Mucosa of rectum (tissue), 2 donors: ENCODE data around the gene SLC25A19.

Experiments used
- H3K27ac ChIP-seq, 2 donors: one replicate each; pipeline ENCODE4 v1.7.0; 2013; ENCODE audit warnings: inconsistent platforms in 2 of 2, low read depth in 2 of 2, low read length in 2 of 2
- H3K27me3 ChIP-seq, 2 donors: one replicate each; pipeline ENCODE4 v1.7.0; 2013; ENCODE audit warnings: low read length in 2 of 2; ENCODE audit not compliant: control insufficient read depth in 2 of 2, insufficient read depth in 2 of 2
- H3K36me3 ChIP-seq, 2 donors: one replicate each; pipeline ENCODE4 v1.7.0; 2013; ENCODE audit warnings: low read length in 2 of 2; ENCODE audit not compliant: control insufficient read depth in 2 of 2, insufficient read depth in 2 of 2
- H3K4me1 ChIP-seq, 2 donors: one replicate each; pipeline ENCODE4 v1.7.0; 2013; ENCODE audit warnings: low read length in 2 of 2, mild to moderate bottlenecking in 1 of 2; ENCODE audit not compliant: control insufficient read depth in 2 of 2, insufficient read depth in 2 of 2
- H3K4me3 ChIP-seq, 2 donors: one replicate each; pipeline ENCODE4 v1.7.0; 2013; ENCODE audit warnings: low read length in 2 of 2
- H3K9ac ChIP-seq, 2 donors: one replicate each; pipeline ENCODE4 v1.7.0; 2013; ENCODE audit warnings: low read length in 2 of 2, low read depth in 1 of 2, mild to moderate bottlenecking in 1 of 2
- H3K9me3 ChIP-seq, 2 donors: one replicate each; pipeline ENCODE4 v1.7.0; 2013; ENCODE audit warnings: low read length in 2 of 2; ENCODE audit not compliant: control insufficient read depth in 2 of 2
- donor health status: healthy.
- donor health status: Normal muscosa, but diverticular disease.

Gene SLC25A19

GRCh38 chr17:75237100-75238014 is 51.9 kb downstream of the SLC25A19 start:
- H3K36me3 ChIP-seq, result peaks cover 79 to 81% of the 10 kb centered on the region in 2 donors
- H3K4me1 ChIP-seq, result no peaks in the 10 kb centered on the region
- no peaks in the 10 kb centered on the region for H3K27me3 ChIP-seq
- H3K27ac ChIP-seq, result no peak overlapping the region
- no peak overlapping the region for H3K9ac ChIP-seq
- H3K9me3 ChIP-seq, result no peaks in the 10 kb centered on the region
- no peak overlapping the region for H3K4me3 ChIP-seq

- H3K4me1 ChIP-seq, result peaks cover 0 to 3% of the 10 kb centered on the region in 2 donors
- H3K4me3 ChIP-seq, result no peak overlapping the region
- no peaks in the 10 kb centered on the region for H3K27me3 ChIP-seq
- H3K36me3 ChIP-seq, result peaks cover 74 to 75% of the 10 kb centered on the region in 2 donors
- H3K27ac ChIP-seq, result no peak overlapping the region
- no peak overlapping the region for H3K9ac ChIP-seq
- no peaks in the 10 kb centered on the region for H3K9me3 ChIP-seq
Measured at GRCh38 chr17:75232786-75233185, 56.4 kb downstream of the SLC25A19 start.

- Histone ChIP-seq H3K27ac (no peak overlapping the region), H3K9me3 (no peaks in the 10 kb centered on the region), H3K36me3 (peaks cover 67 to 72% of the 10 kb centered on the region in 2 donors)
Measured at GRCh38 chr17:75231741-75232464, 57.3 kb downstream of the SLC25A19 start.

GRCh38 chr17:75231071-75231470 is 58.2 kb downstream of the SLC25A19 start:
- H3K36me3 ChIP-seq, result peaks cover 65 to 72% of the 10 kb centered on the region in 2 donors
- H3K4me3 ChIP-seq, result no peak overlapping the region
- H3K27ac ChIP-seq, result no peak overlapping the region
- peaks cover 0 to 3% of the 10 kb centered on the region in 2 donors for H3K4me1 ChIP-seq
- no peaks in the 10 kb centered on the region for H3K9me3 ChIP-seq
- no peaks in the 10 kb centered on the region for H3K27me3 ChIP-seq
- H3K9ac ChIP-seq, result no peak overlapping the region

More at GRCh38 chr17:75231741-75232464, 57.3 kb downstream of the SLC25A19 start:
- no peaks in the 10 kb centered on the region for H3K27me3 ChIP-seq
- no peak overlapping the region for H3K4me3 ChIP-seq
- no peak overlapping the region for H3K9ac ChIP-seq
- H3K4me1 ChIP-seq, result peaks cover 0 to 3% of the 10 kb centered on the region in 2 donors

- H3K4me1 ChIP-seq, result peaks cover 0 to 3% of the 10 kb centered on the region in 2 donors
- H3K9ac ChIP-seq, result no peak overlapping the region
- peak overlapping the region; percentile 20 to 52 for H3K27ac ChIP-seq
- no peaks in the 10 kb centered on the region for H3K27me3 ChIP-seq
- H3K4me3 ChIP-seq, result no peak overlapping the region
- no peaks in the 10 kb centered on the region for H3K9me3 ChIP-seq
- H3K36me3 ChIP-seq, result peaks cover 60 to 68% of the 10 kb centered on the region in 2 donors
Measured at GRCh38 chr17:75228847-75229246, 60.4 kb downstream of the SLC25A19 start.

GRCh38 chr17:75228305-75228704 is 60.9 kb downstream of the SLC25A19 start:
- Histone ChIP-seq H3K4me1 (peaks cover 0 to 3% of the 10 kb centered on the region in 2 donors), H3K9me3 (no peaks in the 10 kb centered on the region), H3K27ac (peak overlapping the region in 1 of 2 donors; percentile 52), H3K4me3 (no peak overlapping the region), H3K9ac (no peak overlapping the region), H3K27me3 (no peaks in the 10 kb centered on the region), H3K36me3 (peaks cover 60 to 68% of the 10 kb centered on the region in 2 donors)

GRCh38 chr17:75227729-75228128 is 61.5 kb downstream of the SLC25A19 start:
- Histone ChIP-seq H3K27ac (peak overlapping the region in 1 of 2 donors; percentile 4), H3K27me3 (no peaks in the 10 kb centered on the region), H3K9me3 (no peaks in the 10 kb centered on the region), H3K36me3 (peaks cover 59 to 68% of the 10 kb centered on the region in 2 donors), H3K4me3 (no peak overlapping the region), H3K9ac (no peak overlapping the region), H3K4me1 (peaks cover 0 to 3% of the 10 kb centered on the region in 2 donors)

GRCh38 chr17:75225016-75225415 is 64.2 kb downstream of the SLC25A19 start:
- H3K4me3 ChIP-seq, result no peak overlapping the region
- peaks cover 0 to 3% of the 10 kb centered on the region in 2 donors for H3K4me1 ChIP-seq
- no peaks in the 10 kb centered on the region for H3K9me3 ChIP-seq
- no peak overlapping the region for H3K27ac ChIP-seq
- no peak overlapping the region for H3K9ac ChIP-seq
- peaks cover 44 to 57% of the 10 kb centered on the region in 2 donors for H3K36me3 ChIP-seq
- H3K27me3 ChIP-seq, result no peaks in the 10 kb centered on the region
